NB4 (cell line): ENCODE measurements around the gene AHRR.

Experiments used
- MYC ChIP-seq: IDR thresholded peaks from 2 replicates; pipeline ENCODE4 v1.6.1; 2011; ENCODE audit warnings: low read depth, low read length
- POLR2A ChIP-seq: IDR thresholded peaks from 2 replicates; pipeline ENCODE4 v1.6.1; 2011; ENCODE audit warnings: mild to moderate bottlenecking; ENCODE audit not compliant: insufficient read length; ENCODE audit errors: extremely low read depth
- TF ChIP-seq, protein P1 (sequence below): IDR thresholded peaks from one replicate; pipeline ENCODE4 v1.5.1; 2012; ENCODE audit warnings: low read depth, low read length

DNA sequence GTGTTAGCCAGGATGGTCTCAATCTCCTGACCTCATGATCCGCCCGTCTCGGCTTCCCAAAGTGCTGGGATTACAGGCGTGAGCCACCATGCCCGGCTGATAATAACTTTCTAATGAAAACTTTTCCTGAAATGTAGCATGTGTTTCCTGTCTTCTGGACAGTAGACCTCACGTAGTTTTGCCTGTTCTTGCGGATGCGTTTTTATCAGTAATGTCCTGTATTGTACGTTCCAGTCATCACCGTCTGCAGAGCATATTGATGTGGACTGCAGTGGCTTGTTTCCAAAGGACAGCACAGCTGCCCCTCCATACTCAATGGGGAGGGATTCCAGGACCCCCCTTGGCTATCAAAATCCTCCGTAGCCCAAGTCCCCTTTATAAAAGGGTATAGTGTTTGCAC lies 134.3 kb downstream of the AHRR start:
- TF ChIP-seq, protein P1, sequence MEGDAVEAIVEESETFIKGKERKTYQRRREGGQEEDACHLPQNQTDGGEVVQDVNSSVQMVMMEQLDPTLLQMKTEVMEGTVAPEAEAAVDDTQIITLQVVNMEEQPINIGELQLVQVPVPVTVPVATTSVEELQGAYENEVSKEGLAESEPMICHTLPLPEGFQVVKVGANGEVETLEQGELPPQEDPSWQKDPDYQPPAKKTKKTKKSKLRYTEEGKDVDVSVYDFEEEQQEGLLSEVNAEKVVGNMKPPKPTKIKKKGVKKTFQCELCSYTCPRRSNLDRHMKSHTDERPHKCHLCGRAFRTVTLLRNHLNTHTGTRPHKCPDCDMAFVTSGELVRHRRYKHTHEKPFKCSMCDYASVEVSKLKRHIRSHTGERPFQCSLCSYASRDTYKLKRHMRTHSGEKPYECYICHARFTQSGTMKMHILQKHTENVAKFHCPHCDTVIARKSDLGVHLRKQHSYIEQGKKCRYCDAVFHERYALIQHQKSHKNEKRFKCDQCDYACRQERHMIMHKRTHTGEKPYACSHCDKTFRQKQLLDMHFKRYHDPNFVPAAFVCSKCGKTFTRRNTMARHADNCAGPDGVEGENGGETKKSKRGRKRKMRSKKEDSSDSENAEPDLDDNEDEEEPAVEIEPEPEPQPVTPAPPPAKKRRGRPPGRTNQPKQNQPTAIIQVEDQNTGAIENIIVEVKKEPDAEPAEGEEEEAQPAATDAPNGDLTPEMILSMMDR: no peak
- TF ChIP-seq MYC (no peak), POLR2A (no peak)
